ENCODE measurements around the gene ZNF157. TPM values are rescaled to one million over a fixed set of nuclear protein-coding genes. Genes with fewer than 3 reads are reported as not detected.

Gene ZNF157
- total and polyA plus RNA-seq, 2 experiments from 2014 or later: not detected

DNA sequence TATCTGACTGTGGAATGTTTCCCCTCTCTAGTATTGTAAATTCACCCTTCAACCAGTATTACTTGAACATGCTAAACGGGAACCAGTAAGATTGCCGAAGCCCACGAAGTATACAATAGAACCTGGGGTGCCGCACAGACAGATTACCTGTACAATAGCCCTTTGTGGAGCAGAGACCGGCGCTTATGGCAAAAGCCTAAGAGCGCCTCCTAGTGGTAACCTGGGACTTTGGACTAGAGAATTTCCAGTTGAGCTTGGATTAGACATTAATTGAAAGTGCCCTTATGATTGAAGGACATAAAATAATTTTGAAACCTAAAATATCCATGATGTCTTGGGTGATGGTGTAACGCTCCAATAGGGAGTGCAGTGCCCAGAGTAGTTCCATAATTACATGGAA lies 14.1 kb downstream of the ZNF157 start:
- no peak overlapping the region for H3K4me3 ChIP-seq
- no peak overlapping the region for H3K27ac ChIP-seq
- H4K20me1 ChIP-seq (ENCODE audit: insufficient read depth): no peaks in the 10 kb centered on the region
- H2AFZ ChIP-seq: no peak overlapping the region
- no peaks in the 10 kb centered on the region for H3K4me1 ChIP-seq (ENCODE audit: insufficient read depth)
- WGBS, 2 experiments (ENCODE audit: low coverage in 1 of 2, low lambda C conversion rate in 2 of 2, missing lambda C conversion rate in 2 of 2): 1 to 2% methylated on average over 8 of the region's 8 CpGs
- H3K9ac ChIP-seq: no peak overlapping the region
- H3K9me2 ChIP-seq (ENCODE audit: insufficient read depth): no peaks in the 10 kb centered on the region
- H3K79me2 ChIP-seq (ENCODE audit: insufficient read depth): no peaks in the 10 kb centered on the region
- peak; percentile 65 for DNase-seq
- H3K4me2 ChIP-seq (ENCODE audit: unreplicated experiment): no peak overlapping the region
- no peaks in the 10 kb centered on the region for H3F3A ChIP-seq (ENCODE audit: insufficient read depth)
- TF ChIP-seq EZH2 (IDR thresholded peaks at IDR 0.05; ENCODE audit: insufficient read depth, poor library complexity, severe bottlenecking) (no peak), EZH2phosphoT487 (IDR thresholded peaks at IDR 0.05; ENCODE audit: insufficient read depth, low read depth) (no peak)
- H3K27me3 ChIP-seq (replicated peaks; ENCODE audit: insufficient read depth): no peaks in the 10 kb centered on the region
- no peaks in the 10 kb centered on the region for H3K9me3 ChIP-seq (ENCODE audit: low read depth)
- in situ Hi-C loops (cut with MboI): loop anchor here (25.0 kb wide), 1 partner anchor 172 kb away; the partner anchor contains the start of gene CDK16
- H3K36me3 ChIP-seq (ENCODE audit: low read depth): no peaks in the 10 kb centered on the region

DNA sequence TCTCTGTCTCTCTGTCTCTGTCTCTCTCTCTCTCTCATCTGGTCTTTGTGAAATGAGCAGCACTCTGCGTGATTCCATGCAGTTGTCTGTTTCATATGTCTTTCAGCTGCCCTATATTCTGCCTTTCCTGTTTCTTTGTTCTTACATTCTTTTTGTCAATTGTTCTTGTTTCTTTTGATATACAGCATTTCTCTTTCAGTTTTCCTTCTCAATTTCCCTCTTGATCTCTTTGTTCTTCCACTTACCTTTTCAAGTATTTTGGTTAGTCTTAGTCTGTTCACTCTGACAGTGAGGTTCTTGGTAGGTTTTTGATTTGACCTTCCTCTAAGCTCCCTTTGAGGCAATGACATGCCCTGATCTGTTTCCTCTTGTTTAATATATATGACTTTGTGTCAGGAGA lies 20.4 kb downstream of the ZNF157 start:
- H3K36me3 ChIP-seq (ENCODE audit: low read depth): no peaks in the 10 kb centered on the region
- H3F3A ChIP-seq (ENCODE audit: insufficient read depth): no peaks in the 10 kb centered on the region
- no peaks in the 10 kb centered on the region for H3K9me3 ChIP-seq (ENCODE audit: low read depth)
- H4K20me1 ChIP-seq (ENCODE audit: insufficient read depth): no peaks in the 10 kb centered on the region
- TF ChIP-seq EZH2 (IDR thresholded peaks at IDR 0.05; ENCODE audit: insufficient read depth, poor library complexity, severe bottlenecking) (no peak), EZH2phosphoT487 (IDR thresholded peaks at IDR 0.05; ENCODE audit: insufficient read depth, low read depth) (no peak)
- no peak overlapping the region for H3K4me3 ChIP-seq
- 0% methylated on average over 1 of the region's 1 CpG for WGBS, 2 experiments (ENCODE audit: low coverage in 1 of 2, low lambda C conversion rate in 2 of 2, missing lambda C conversion rate in 2 of 2)
- no peak overlapping the region for H2AFZ ChIP-seq
- H3K27ac ChIP-seq: no peak overlapping the region
- no peaks in the 10 kb centered on the region for H3K79me2 ChIP-seq (ENCODE audit: insufficient read depth)
- H3K9ac ChIP-seq: no peak overlapping the region
- no peaks in the 10 kb centered on the region for H3K27me3 ChIP-seq (replicated peaks; ENCODE audit: insufficient read depth)
- in situ Hi-C loops (cut with MboI): loop anchor here (25.0 kb wide), 1 partner anchor 178 kb away; the partner anchor contains the start of gene CDK16
- H3K4me2 ChIP-seq (ENCODE audit: unreplicated experiment): no peak overlapping the region
- no peaks in the 10 kb centered on the region for H3K9me2 ChIP-seq (ENCODE audit: insufficient read depth)
- no peak for DNase-seq
- H3K4me1 ChIP-seq (ENCODE audit: insufficient read depth): no peaks in the 10 kb centered on the region

DNA sequence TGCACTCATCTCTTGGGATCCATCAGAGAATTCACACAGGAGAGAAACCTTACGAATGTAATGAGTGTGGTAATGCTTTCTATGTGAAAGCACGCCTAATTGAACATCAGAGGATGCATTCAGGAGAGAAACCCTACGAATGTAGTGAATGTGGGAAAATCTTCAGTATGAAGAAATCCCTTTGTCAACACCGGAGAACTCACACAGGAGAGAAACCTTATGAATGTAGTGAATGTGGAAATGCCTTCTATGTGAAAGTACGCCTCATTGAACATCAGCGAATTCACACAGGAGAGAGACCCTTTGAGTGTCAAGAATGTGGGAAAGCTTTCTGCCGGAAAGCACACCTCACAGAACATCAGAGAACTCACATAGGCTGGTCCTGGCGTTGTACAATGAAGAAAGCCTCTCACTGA lies 42.8 kb downstream of the ZNF157 start:
- Histone ChIP-seq H3K27ac (no peak overlapping the region), H3K4me3 (no peak overlapping the region), H2AFZ (no peak overlapping the region), H3K4me1 (ENCODE audit: insufficient read depth) (no peaks in the 10 kb centered on the region), H3K9me2 (ENCODE audit: insufficient read depth) (no peaks in the 10 kb centered on the region), H3K79me2 (ENCODE audit: insufficient read depth) (no peaks in the 10 kb centered on the region), H3K9ac (no peak overlapping the region), H3K9me3 (ENCODE audit: low read depth) (no peaks in the 10 kb centered on the region), H3F3A (ENCODE audit: insufficient read depth) (no peaks in the 10 kb centered on the region), H3K4me2 (ENCODE audit: unreplicated experiment) (no peak overlapping the region), H4K20me1 (ENCODE audit: insufficient read depth) (no peaks in the 10 kb centered on the region), H3K27me3 (replicated peaks; ENCODE audit: insufficient read depth) (no peaks in the 10 kb centered on the region), H3K36me3 (ENCODE audit: low read depth) (no peaks in the 10 kb centered on the region)
- no peak for DNase-seq
- 47 to 54% methylated on average over 8 of the region's 8 CpGs for WGBS, 2 experiments (ENCODE audit: low coverage in 1 of 2, low lambda C conversion rate in 2 of 2, missing lambda C conversion rate in 2 of 2)
- TF ChIP-seq EZH2phosphoT487 (IDR thresholded peaks at IDR 0.05; ENCODE audit: insufficient read depth, low read depth): no peak
- no peak for TF ChIP-seq EZH2 (IDR thresholded peaks at IDR 0.05; ENCODE audit: insufficient read depth, poor library complexity, severe bottlenecking)
- in situ Hi-C loops (cut with MboI): no loop called here

DNA sequence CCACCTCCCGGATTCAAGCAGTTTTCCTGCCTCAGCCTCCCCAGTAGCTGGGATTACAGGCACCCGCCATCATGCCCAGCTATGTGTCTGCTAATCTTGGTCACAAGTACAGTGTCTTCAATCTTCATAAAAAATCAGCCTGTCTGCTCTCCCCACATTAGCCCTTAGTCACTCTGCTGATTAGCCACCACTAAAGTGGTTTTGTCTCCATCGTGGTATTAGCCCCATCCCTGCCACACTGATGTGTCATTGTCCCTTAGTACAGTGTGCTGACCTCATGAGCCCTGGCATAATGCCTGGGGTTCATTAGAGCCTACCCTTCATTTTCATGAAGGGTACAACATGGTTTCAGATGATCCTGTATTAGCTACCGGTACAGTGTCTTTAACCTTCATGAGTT lies 49.9 kb downstream of the ZNF157 start:
- no peaks in the 10 kb centered on the region for H3K27me3 ChIP-seq (replicated peaks; ENCODE audit: insufficient read depth)
- no peaks in the 10 kb centered on the region for H3K36me3 ChIP-seq (ENCODE audit: low read depth)
- no peak overlapping the region for H3K4me2 ChIP-seq (ENCODE audit: unreplicated experiment)
- H3K9me3 ChIP-seq (ENCODE audit: low read depth): no peaks in the 10 kb centered on the region
- H3K9me2 ChIP-seq (ENCODE audit: insufficient read depth): no peaks in the 10 kb centered on the region
- no peak overlapping the region for H3K4me3 ChIP-seq
- in situ Hi-C loops (cut with MboI): no loop called here
- H3K79me2 ChIP-seq (ENCODE audit: insufficient read depth): no peaks in the 10 kb centered on the region
- peak; percentile 2 for DNase-seq
- H2AFZ ChIP-seq: no peak overlapping the region
- no peak overlapping the region for H3K27ac ChIP-seq
- no peak overlapping the region for H3K9ac ChIP-seq
- H3K4me1 ChIP-seq (ENCODE audit: insufficient read depth): no peaks in the 10 kb centered on the region
- no peaks in the 10 kb centered on the region for H4K20me1 ChIP-seq (ENCODE audit: insufficient read depth)
- no peak for TF ChIP-seq EZH2 (IDR thresholded peaks at IDR 0.05; ENCODE audit: insufficient read depth, poor library complexity, severe bottlenecking)
- no peak for TF ChIP-seq EZH2phosphoT487 (IDR thresholded peaks at IDR 0.05; ENCODE audit: insufficient read depth, low read depth)
- 62 to 70% methylated on average over 3 to 4 of the region's 4 CpGs for WGBS, 2 experiments (ENCODE audit: low coverage in 1 of 2, low lambda C conversion rate in 2 of 2, missing lambda C conversion rate in 2 of 2)
- H3F3A ChIP-seq (ENCODE audit: insufficient read depth): no peaks in the 10 kb centered on the region

DNA sequence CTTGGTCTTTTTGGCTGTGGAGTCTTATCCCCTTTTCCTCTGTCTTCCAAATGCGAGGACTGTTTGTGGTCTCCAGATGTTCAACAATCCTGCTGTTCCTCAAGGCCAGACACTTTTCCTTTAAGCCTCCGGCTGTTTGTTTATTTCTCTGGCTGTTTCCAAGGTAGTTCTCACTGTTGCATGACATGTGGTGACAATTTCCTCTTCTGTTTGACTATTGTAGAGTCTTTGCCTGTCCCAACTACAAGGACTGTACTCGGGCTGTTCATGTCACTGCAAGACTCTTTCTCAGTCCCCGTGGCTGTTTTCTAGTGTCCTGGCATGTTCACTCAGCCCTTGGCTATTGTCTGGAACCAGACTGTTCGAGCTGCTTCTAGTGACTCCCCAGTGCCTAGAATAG lies 50.6 kb downstream of the ZNF157 start:
- no peaks in the 10 kb centered on the region for H4K20me1 ChIP-seq (ENCODE audit: insufficient read depth)
- 4 to 12% methylated on average over 5 of the region's 5 CpGs for WGBS, 2 experiments (ENCODE audit: low coverage in 1 of 2, low lambda C conversion rate in 2 of 2, missing lambda C conversion rate in 2 of 2)
- H3K79me2 ChIP-seq (ENCODE audit: insufficient read depth): no peaks in the 10 kb centered on the region
- TF ChIP-seq EZH2 (IDR thresholded peaks at IDR 0.05; ENCODE audit: insufficient read depth, poor library complexity, severe bottlenecking) (no peak), EZH2phosphoT487 (IDR thresholded peaks at IDR 0.05; ENCODE audit: insufficient read depth, low read depth) (no peak)
- H3K4me2 ChIP-seq (ENCODE audit: unreplicated experiment): no peak overlapping the region
- H3K4me1 ChIP-seq (ENCODE audit: insufficient read depth): no peaks in the 10 kb centered on the region
- H3K9me2 ChIP-seq (ENCODE audit: insufficient read depth): no peaks in the 10 kb centered on the region
- no peaks in the 10 kb centered on the region for H3F3A ChIP-seq (ENCODE audit: insufficient read depth)
- H2AFZ ChIP-seq: no peak overlapping the region
- H3K9me3 ChIP-seq (ENCODE audit: low read depth): no peaks in the 10 kb centered on the region
- no peak for DNase-seq
- no peaks in the 10 kb centered on the region for H3K36me3 ChIP-seq (ENCODE audit: low read depth)
- H3K9ac ChIP-seq: no peak overlapping the region
- H3K4me3 ChIP-seq: no peak overlapping the region
- H3K27ac ChIP-seq: no peak overlapping the region
- no peaks in the 10 kb centered on the region for H3K27me3 ChIP-seq (replicated peaks; ENCODE audit: insufficient read depth)
- in situ Hi-C loops (cut with MboI): no loop called here

All from GM23248 (cell line).